ENCODE results near the gene PBX4. TPM values are rescaled to one million over a fixed set of nuclear protein-coding genes. Genes with fewer than 3 reads are reported as not detected.

The PBX4 gene
- total RNA-seq, 4 donors from 2014 or later = 0.42 to 4.5 (median 0.68) TPM

DNA sequence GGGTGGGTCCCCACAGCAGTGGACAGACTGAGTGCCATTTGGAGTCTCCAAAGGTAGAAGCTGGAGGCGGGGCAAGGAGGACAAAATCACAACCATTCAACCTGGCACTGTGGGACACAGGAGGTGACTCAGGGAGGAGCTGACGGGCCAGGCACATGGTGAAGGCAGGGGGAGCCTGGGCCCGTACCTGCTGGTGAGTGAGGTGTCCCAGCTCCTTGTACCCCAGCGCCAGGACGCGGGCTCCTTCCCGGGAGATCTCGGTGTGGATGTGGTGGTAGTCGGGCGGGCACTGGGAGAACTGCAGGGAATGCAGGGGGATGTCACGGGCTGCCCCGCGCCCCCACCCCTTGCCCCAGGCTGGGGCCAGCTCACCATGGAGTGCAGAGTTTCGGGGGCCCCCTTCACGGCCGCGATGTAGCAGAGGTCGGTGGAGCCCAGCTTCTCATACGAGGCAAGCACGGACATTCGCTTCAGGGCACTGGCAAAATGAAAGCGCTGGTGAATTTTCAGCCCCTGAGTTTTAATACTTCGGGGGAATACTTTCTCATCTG is 35.2 kb upstream of the PBX4 start:
- Histone ChIP-seq H3K4me3 (no peak overlapping the region), H3K4me1 (no peaks in the 10 kb centered on the region), H3K9me3 (no peaks in the 10 kb centered on the region), H3K27ac (no peak overlapping the region), H3K36me3 (peaks cover 0 to 100% of the 10 kb centered on the region in 2 donors), H3K27me3 (no peaks in the 10 kb centered on the region)
- ATAC-seq = no peak
- TF ChIP-seq, protein P1, sequence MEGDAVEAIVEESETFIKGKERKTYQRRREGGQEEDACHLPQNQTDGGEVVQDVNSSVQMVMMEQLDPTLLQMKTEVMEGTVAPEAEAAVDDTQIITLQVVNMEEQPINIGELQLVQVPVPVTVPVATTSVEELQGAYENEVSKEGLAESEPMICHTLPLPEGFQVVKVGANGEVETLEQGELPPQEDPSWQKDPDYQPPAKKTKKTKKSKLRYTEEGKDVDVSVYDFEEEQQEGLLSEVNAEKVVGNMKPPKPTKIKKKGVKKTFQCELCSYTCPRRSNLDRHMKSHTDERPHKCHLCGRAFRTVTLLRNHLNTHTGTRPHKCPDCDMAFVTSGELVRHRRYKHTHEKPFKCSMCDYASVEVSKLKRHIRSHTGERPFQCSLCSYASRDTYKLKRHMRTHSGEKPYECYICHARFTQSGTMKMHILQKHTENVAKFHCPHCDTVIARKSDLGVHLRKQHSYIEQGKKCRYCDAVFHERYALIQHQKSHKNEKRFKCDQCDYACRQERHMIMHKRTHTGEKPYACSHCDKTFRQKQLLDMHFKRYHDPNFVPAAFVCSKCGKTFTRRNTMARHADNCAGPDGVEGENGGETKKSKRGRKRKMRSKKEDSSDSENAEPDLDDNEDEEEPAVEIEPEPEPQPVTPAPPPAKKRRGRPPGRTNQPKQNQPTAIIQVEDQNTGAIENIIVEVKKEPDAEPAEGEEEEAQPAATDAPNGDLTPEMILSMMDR (IDR thresholded peaks at IDR 0.05) = no peak
- TF ChIP-seq POLR2A (IDR thresholded peaks at IDR 0.05) (no peak), EP300 (IDR thresholded peaks at IDR 0.05) (no peak), POLR2AphosphoS5 (IDR thresholded peaks at IDR 0.05) (no peak)
- 92% methylated on average over 12 of the region's 23 CpGs; no CpG with 5 or more reads in 1 of the 2 donors for WGBS, 2 donors (ENCODE audit: low coverage in 1 of 2)

DNA sequence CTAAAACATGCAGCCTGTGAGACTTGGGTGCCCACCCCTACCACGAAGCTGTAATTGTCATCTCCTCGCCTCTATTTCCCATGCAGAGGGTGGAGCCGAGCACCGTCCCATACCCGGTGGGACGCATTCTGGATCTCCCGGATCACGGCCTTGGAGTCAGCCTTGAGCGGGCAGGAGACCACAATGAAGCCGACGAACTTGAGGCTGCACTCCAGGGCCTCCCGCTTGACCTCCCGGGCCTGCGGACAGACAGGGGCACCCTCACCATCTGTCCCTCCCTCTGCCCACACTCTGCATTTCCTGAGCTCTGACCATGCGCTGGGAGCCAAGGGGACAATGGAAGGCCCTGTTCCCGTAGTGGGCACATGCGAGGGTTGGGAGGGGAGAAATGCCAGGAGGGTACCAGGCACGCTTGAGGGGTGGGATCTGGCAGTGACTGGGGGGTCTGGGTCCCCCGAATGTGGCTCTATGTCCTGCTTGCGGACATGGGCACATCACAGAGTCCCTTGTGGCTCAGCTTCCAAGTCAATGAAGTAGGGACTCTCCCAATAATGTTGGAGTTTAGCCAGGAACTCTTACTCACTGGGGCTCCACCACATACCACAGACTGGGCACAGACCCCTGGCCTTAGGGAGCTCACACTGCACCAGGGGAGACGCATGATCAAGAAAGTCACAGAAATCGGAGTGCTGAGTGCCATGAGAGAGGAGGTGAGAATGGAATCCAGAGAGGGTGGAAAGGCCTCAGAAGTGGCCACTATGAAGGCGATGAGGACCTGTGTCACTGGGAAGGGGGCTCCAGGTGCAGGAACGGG is 34.2 kb upstream of the PBX4 start:
- H3K4me1 ChIP-seq = no peaks in the 10 kb centered on the region
- no peaks in the 10 kb centered on the region for H3K9me3 ChIP-seq
- H3K27ac ChIP-seq = no peak overlapping the region
- 81% methylated on average over 5 of the region's 24 CpGs; no CpG with 5 or more reads in 1 of the 2 donors for WGBS, 2 donors (ENCODE audit: low coverage in 1 of 2)
- peaks cover 0 to 100% of the 10 kb centered on the region in 2 donors for H3K36me3 ChIP-seq
- no peaks in the 10 kb centered on the region for H3K27me3 ChIP-seq
- no peak for TF ChIP-seq POLR2AphosphoS5 (IDR thresholded peaks at IDR 0.05)
- no peak for TF ChIP-seq EP300 (IDR thresholded peaks at IDR 0.05)
- TF ChIP-seq, protein P1 (IDR thresholded peaks at IDR 0.05) = no peak
- TF ChIP-seq POLR2A (IDR thresholded peaks at IDR 0.05) = no peak
- H3K4me3 ChIP-seq = no peak overlapping the region
- no peak for ATAC-seq

- peaks cover 0 to 100% of the 10 kb centered on the region in 2 donors for H3K36me3 ChIP-seq
Measured at GRCh38 chr19:19651076-19651475, 32.6 kb upstream of the PBX4 start.

DNA sequence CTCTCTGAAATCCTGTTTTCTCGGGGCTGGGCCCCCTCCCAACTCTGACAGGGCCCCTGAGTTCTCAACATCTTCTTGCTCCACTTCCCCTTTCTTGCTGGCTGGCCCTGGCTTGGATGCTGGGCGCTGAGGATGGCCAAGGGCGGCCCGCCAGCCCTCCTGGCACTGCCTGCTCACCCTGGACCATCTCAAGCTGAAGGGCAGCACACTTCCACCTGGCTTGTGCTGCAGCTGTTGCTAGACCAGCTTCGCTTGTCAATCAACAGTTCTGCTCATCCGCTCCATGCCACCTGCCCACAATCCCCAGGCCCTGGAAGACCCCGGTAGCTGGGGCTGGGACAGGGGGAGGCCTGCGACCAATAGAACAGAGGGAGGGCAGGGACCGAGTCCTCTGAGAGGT is 31.8 kb upstream of the PBX4 start:
- Histone ChIP-seq H3K9me3 (no peaks in the 10 kb centered on the region), H3K4me1 (no peaks in the 10 kb centered on the region), H3K4me3 (no peak overlapping the region), H3K36me3 (peaks cover 0 to 100% of the 10 kb centered on the region in 2 donors), H3K27ac (no peak overlapping the region), H3K27me3 (no peaks in the 10 kb centered on the region)
- 83 to 100% methylated on average over 2 to 3 of the region's 9 CpGs for WGBS, 2 donors (ENCODE audit: low coverage in 1 of 2)
- no peak for ATAC-seq
- TF ChIP-seq, protein P1 (IDR thresholded peaks at IDR 0.05) = no peak
- TF ChIP-seq EP300 (IDR thresholded peaks at IDR 0.05) = no peak
- no peak for TF ChIP-seq POLR2AphosphoS5 (IDR thresholded peaks at IDR 0.05)
- no peak for TF ChIP-seq POLR2A (IDR thresholded peaks at IDR 0.05)

More at GRCh38 chr19:19651076-19651475, 32.6 kb upstream of the PBX4 start:
- Histone ChIP-seq H3K4me1 (no peaks in the 10 kb centered on the region), H3K27ac (no peak overlapping the region), H3K9me3 (no peaks in the 10 kb centered on the region), H3K27me3 (no peaks in the 10 kb centered on the region), H3K4me3 (no peak overlapping the region)
- TF ChIP-seq, protein P1 (IDR thresholded peaks at IDR 0.05) = no peak
- TF ChIP-seq POLR2A (IDR thresholded peaks at IDR 0.05) = no peak
- TF ChIP-seq POLR2AphosphoS5 (IDR thresholded peaks at IDR 0.05) = no peak
- TF ChIP-seq EP300 (IDR thresholded peaks at IDR 0.05) = no peak
- WGBS, 2 donors (ENCODE audit: low coverage in 1 of 2) = 59% methylated on average over 6 of the region's 13 CpGs; no CpG with 5 or more reads in 1 of the 2 donors
- ATAC-seq = no peak

All from gastroesophageal sphincter (tissue), 4 donors.